Activated CD4-positive, alpha-beta memory T cell treated with anti-CD3 and anti-CD28 coated beads, Interleukin-2, amount 10 ng/mL, durations not matched to agents 7 days and 5 days (primary cell): Measurements from ENCODE around the gene ZBTB47. TPM values are rescaled to one million over a fixed set of nuclear protein-coding genes. Genes with fewer than 3 reads are reported as not detected.
A peak's percentile ranks its signal among the peaks of the same experiment; 100 is the strongest.

ENCODE experiments used
- CTCF ChIA-PET: fragments of 350-600 bp; sonication (Branson Sonifier 250); formaldehyde crosslinking; loops from one replicate; lab custom pipeline; 2021; ENCODE audit warnings: antibody characterized with exemption, inconsistent platforms; lab: Charles Lee
- POLR2A ChIA-PET: fragments of 350-600 bp; sonication (Branson Sonifier 250); formaldehyde crosslinking; loops from one replicate; lab custom pipeline; 2021; ENCODE audit warnings: antibody characterized with exemption; lab: Charles Lee
- DNase-seq: peaks from one replicate; pipeline ENCODE4 v3.0.0-alpha.2; 2020
- H3K27ac Mint-ChIP-seq: one replicate; pipeline ENCODE4 v1.8.0; 2021; ENCODE audit warnings: mild to moderate bottlenecking, mixed read lengths
- H3K27me3 Mint-ChIP-seq: one replicate; pipeline ENCODE4 v1.8.0; 2021; ENCODE audit warnings: mixed read lengths
- H3K36me3 Mint-ChIP-seq: one replicate; pipeline ENCODE4 v1.8.0; 2021; ENCODE audit warnings: low read depth, mixed read lengths
- H3K4me1 Mint-ChIP-seq: one replicate; pipeline ENCODE4 v1.8.0; 2021; ENCODE audit warnings: mixed read lengths
- H3K4me3 Mint-ChIP-seq: one replicate; pipeline ENCODE4 v1.8.0; 2021; ENCODE audit warnings: mild to moderate bottlenecking, mixed read lengths
- H3K9me3 Mint-ChIP-seq: one replicate; pipeline ENCODE4 v1.8.0; 2021; ENCODE audit warnings: mixed read lengths
- total RNA-seq, 2 experiments: library from RNA; stranded (reverse); gene quantifications; one replicate each; pipeline ENCODE4 v1.2.3, GENCODE V29; 2021

Gene ZBTB47
- total RNA-seq, 2 experiments from 2014 or later: 0.93 to 1.1 TPM

DNA sequence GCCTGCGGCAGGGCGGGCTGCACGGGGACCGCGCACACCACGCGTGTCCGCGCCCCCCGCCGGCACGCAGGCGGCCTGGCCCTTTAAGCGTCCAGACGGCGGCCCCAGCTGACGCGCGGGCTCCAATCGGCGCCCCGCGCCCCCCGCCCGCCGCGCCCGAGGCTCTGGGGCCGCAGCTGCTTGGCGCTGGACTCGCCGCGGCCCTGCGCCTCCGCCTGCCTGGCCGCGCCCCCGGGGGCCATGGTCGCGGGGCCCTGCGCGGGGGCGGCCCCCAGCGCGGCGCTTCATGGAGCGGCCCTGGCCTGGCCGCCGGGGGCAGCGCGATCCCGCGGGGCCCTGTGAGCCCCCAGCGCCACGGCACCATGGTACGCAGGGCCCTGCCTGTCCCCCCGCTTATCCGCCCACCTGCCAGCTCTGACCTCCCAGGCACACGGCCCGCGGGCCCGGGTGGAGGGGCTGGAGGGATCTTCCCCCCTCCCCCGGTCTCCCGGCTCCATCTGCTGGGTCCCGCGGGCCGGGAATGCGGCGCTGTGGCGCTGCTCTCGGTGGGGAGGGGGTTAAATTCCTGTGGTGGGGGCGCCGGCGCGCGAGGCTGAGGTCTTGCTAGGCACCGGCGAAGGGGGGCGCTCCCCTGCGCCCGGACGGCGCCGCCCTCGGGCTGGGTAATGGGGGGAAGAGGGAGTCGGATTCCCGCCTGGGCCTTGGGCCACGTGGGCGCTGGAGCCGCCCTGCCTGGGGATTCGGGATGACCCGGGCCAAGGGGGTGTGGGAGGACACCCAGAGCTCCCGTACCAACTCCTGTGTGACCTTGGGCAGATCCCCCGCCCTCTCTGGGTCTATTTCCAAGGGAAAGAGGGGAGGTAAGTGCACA is 1.1 kb downstream of the ZBTB47 start:
- H3K4me1 Mint-ChIP-seq: peaks cover 22% of the 10 kb centered on the region
- no peak for DNase-seq
- ChIA-PET CTCF (no interaction called here), POLR2A (interaction anchor here (1.6 to 2.9 kb wide), 2 partner anchors 54 to 90 kb away, joined by 4 to 12 read pairs; partner anchors contain the start of gene NKTR)
- no peak overlapping the region for H3K27ac Mint-ChIP-seq
- H3K9me3 Mint-ChIP-seq: no peaks in the 10 kb centered on the region
- peaks cover 1% of the 10 kb centered on the region for H3K36me3 Mint-ChIP-seq
- peaks cover 10% of the 10 kb centered on the region for H3K27me3 Mint-ChIP-seq
- H3K4me3 Mint-ChIP-seq: peak overlapping the region; percentile 10

DNA sequence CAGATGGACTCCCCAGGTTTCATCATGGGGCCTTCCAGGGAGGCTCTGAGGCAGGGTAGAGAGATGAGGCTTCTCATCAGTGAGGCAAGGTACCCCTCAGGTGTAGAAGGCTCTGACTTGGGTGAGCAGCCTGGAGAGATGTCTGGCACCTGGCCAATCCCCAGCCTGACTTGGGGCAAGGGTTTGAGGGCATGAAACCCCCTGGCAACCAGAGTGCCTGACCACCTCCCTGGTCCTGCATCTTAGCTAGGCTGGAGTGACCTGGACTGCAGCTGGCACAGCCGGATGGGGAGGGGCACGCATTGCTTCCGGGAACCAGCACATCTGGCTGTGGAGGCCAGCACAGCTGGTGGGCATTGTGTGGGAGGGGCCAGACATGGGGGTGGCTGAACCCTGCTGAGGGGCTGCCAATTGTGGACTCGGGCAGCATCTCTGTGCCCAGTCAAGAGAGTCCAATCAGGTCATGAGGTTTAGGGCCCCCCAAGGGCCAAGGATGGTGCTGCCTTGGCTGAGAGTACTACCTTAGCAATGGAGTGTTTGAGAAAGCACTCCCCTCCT is 1.9 kb downstream of the ZBTB47 start:
- ChIA-PET CTCF (no interaction called here), POLR2A (no interaction called here)
- H3K9me3 Mint-ChIP-seq: no peaks in the 10 kb centered on the region
- no peak overlapping the region for H3K4me3 Mint-ChIP-seq
- DNase-seq: no peak
- H3K27ac Mint-ChIP-seq: no peak overlapping the region
- peaks cover 22% of the 10 kb centered on the region for H3K4me1 Mint-ChIP-seq
- peaks cover 10% of the 10 kb centered on the region for H3K27me3 Mint-ChIP-seq
- H3K36me3 Mint-ChIP-seq: no peaks in the 10 kb centered on the region

DNA sequence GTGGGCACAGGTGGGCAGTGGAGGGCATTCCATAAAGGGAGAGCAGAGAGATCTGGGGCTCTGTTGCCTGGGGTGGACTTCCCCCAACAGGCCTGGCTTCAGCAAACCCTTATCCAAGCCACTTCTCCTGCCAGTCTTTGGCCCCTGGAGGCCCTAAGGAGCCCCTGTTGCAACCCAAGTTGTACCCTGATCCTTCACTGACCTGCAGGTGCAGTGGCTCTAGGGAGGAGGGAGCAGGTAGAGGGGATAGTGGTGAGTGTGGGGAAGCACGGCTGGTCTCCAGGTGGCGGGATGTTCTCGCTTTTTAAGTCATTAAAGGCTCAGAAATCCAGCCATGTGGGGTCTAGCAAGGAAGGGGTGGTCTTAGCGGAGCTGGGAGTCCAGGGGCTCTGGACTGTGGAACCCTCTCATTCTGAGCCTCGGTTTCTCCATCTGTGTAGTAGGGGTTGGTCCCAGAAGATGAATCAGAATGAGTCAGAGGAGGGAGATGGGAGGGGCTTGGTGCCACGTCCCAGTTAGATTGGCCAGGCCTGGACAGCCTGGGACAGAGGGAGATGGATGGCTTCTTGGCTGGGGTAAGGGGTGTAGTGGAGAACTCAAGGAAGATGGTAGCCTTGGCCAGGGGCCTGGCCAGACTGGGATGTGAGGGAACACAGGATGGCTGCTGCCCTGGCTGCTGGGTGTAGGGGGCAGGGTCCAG is 2.6 kb downstream of the ZBTB47 start:
- Mint-ChIP-seq H3K4me1 (peaks cover 21% of the 10 kb centered on the region), H3K27me3 (peaks cover 10% of the 10 kb centered on the region), H3K4me3 (no peak overlapping the region), H3K27ac (no peak overlapping the region), H3K9me3 (no peaks in the 10 kb centered on the region), H3K36me3 (no peaks in the 10 kb centered on the region)
- ChIA-PET CTCF (no interaction called here), POLR2A (no interaction called here)
- no peak for DNase-seq

DNA sequence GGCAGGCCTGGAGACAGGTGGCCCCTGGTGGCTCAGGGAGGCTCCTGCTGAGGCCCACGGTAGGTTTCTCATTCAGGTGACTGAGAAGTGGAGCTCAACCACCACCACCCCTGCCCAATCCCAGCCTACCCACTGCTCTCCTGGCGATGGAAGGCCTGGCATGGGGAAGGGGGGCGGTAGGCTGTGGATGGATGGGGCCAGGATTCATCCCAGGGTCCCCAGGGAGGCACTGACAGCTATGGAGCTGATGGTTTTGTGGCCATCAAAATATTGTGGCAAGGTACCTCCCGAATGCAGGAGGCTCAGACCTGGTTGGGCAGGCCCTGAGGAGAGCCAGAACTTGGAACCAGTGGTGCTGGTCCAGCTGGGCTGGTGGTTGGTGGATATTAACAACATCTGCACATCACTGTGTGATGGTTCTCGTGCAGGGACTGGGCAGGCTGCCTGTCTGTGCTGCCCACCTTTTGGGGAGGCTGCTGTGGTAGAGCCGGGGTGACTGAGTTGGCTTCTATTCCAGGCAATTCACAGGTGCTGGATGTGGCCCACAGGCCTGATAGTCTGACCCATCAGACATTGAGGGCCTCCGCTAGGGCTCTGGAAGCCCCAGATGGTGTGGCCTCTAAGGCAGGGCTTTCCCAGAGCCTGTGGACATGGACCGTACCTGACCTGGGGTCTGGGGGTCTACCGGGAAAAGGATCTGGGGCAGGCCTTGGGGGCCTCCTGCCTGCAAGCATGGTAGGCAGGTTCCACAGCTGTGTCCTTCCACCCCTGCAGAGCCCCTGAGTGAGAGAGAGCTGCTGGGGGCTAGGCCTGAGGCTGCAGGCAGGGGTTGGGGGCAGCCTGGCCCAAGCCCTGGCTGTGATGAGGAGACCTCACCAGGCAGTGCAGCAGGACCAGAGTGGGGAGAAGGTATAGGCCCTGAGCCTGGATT is 3.4 kb downstream of the ZBTB47 start:
- Mint-ChIP-seq H3K4me3 (no peak overlapping the region), H3K36me3 (no peaks in the 10 kb centered on the region), H3K27ac (no peak overlapping the region), H3K27me3 (peaks cover 10% of the 10 kb centered on the region), H3K4me1 (peaks cover 19% of the 10 kb centered on the region), H3K9me3 (no peaks in the 10 kb centered on the region)
- ChIA-PET CTCF (interaction anchor here (0.8 kb wide), 1 partner anchor 98 kb away, joined by 3 read pairs; no protein-coding TSS in a partner anchor), POLR2A (no interaction called here)
- no peak for DNase-seq

DNA sequence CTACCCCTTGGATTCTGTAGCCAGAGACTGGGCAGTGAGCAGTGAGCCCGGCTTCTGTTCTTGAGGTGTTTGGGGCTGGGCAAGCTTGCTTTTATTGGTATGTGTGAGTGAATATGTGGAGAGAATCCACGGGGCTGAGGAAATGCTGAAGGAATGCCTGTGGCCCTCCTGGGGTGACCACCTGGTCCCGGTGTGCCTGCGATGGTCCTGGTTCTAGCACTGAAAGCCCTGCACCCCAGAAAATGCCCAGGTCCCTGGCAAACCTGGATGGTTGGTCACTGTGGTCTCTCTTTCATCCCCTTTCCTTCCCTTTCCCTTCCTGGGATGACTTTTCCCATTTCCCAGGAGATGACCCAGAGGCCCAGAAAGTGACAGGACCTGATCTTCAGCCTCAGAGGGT is 4.2 kb downstream of the ZBTB47 start:
- no peak overlapping the region for H3K4me3 Mint-ChIP-seq
- no peak for DNase-seq
- H3K27me3 Mint-ChIP-seq: peaks cover 10% of the 10 kb centered on the region
- H3K9me3 Mint-ChIP-seq: no peaks in the 10 kb centered on the region
- ChIA-PET POLR2A (no interaction called here), CTCF (interaction anchor here (0.8 kb wide), 1 partner anchor 98 kb away, joined by 3 read pairs; no protein-coding TSS in a partner anchor)
- H3K4me1 Mint-ChIP-seq: peaks cover 12% of the 10 kb centered on the region
- H3K36me3 Mint-ChIP-seq: no peaks in the 10 kb centered on the region
- H3K27ac Mint-ChIP-seq: no peak overlapping the region

DNA sequence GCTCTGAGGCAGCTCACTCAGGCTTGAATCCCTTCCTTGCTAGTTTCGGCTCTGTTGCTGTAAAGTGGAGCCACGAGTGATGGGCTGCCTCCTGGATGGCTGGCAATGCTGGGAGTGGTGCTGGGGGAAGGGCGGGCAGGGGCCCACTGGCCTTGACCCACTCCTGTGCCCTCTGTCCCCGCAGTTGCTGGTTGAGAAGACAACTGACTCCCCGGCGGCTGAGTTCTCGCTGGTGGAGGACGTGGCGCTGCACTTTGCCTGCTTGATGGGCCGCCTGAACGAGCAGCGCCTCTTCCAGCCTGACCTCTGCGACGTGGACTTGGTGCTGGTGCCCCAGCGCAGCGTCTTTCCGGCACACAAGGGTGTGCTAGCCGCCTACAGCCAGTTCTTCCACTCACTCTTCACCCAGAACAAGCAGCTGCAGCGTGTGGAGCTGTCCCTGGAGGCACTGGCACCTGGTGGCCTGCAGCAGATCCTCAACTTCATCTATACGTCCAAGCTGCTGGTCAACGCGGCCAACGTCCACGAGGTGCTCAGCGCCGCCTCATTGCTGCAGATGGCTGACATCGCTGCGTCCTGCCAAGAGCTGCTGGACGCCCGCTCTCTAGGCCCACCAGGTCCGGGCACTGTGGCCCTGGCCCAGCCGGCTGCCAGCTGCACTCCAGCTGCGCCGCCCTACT is 4.7 kb downstream of the ZBTB47 start:
- H3K36me3 Mint-ChIP-seq: no peaks in the 10 kb centered on the region
- no peak overlapping the region for H3K27ac Mint-ChIP-seq
- POLR2A ChIA-PET: no interaction called here
- DNase-seq: no peak
- H3K4me1 Mint-ChIP-seq: peaks cover 6% of the 10 kb centered on the region
- CTCF ChIA-PET: interaction anchor here (0.8 kb wide), 1 partner anchor 97 kb away, joined by 3 read pairs; no protein-coding TSS in a partner anchor
- H3K27me3 Mint-ChIP-seq: peaks cover 7% of the 10 kb centered on the region
- H3K9me3 Mint-ChIP-seq: no peaks in the 10 kb centered on the region
- H3K4me3 Mint-ChIP-seq: no peak overlapping the region

DNA sequence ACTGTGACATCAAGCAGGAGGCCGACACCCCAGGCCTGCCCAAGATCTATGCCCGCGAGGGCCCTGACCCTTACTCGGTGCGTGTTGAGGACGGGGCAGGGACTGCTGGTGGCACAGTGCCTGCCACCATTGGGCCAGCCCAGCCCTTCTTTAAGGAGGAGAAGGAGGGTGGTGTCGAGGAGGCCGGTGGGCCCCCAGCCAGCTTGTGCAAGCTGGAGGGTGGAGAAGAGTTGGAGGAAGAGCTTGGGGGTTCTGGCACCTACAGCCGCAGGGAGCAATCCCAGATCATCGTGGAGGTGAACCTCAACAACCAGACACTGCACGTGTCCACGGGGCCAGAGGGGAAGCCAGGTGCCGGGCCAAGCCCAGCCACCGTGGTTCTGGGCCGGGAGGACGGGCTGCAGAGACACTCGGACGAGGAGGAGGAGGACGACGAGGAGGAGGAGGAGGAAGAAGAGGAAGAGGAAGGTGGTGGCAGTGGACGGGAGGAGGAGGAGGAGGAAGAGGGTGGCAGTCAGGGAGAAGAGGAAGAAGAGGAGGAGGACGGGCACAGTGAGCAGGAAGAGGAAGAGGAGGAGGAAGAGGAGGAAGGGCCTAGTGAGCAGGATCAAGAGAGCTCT is 5.4 kb downstream of the ZBTB47 start:
- Mint-ChIP-seq H3K27me3 (peaks cover 4% of the 10 kb centered on the region), H3K4me1 (no peaks in the 10 kb centered on the region), H3K36me3 (no peaks in the 10 kb centered on the region), H3K27ac (no peak overlapping the region), H3K4me3 (no peak overlapping the region), H3K9me3 (no peaks in the 10 kb centered on the region)
- CTCF ChIA-PET: no interaction called here
- POLR2A ChIA-PET: interaction anchor here (1.2 kb wide), 1 partner anchor 11 kb away, joined by 3 read pairs; no protein-coding TSS in a partner anchor
- DNase-seq: no peak

DNA sequence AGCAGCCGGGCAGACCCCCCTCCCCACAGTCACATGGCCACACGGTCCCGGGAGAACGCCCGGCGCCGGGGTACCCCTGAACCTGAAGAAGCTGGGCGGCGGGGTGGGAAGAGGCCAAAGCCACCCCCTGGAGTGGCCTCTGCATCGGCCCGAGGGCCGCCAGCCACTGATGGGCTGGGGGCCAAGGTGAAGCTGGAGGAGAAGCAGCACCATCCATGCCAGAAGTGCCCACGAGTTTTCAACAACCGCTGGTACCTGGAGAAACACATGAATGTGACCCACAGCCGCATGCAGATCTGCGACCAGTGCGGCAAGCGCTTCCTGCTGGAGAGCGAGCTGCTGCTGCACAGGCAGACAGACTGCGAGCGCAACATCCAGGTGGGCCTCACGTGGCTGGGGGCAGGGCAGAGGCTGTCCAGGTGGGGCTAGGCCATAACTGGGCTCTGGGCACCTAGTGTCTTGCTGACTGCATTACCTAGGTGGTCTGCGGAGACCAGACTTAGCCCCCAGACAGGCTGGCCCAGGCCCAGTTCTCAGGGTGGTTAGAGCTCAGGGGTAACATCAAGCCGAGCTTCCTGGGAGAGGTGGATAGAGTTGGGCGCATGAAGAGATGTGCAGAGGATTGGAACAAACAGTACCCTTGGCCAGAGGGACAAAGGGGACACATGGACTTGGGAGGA is 6.1 kb downstream of the ZBTB47 start:
- H3K36me3 Mint-ChIP-seq: no peaks in the 10 kb centered on the region
- DNase-seq: no peak
- POLR2A ChIA-PET: interaction anchor here (1.2 kb wide), 1 partner anchor 12 kb away, joined by 3 read pairs; no protein-coding TSS in a partner anchor
- H3K4me3 Mint-ChIP-seq: no peak overlapping the region
- CTCF ChIA-PET: interaction anchor here (4.2 kb wide), 1 partner anchor 85 kb away, joined by 24 read pairs; no protein-coding TSS in a partner anchor
- no peaks in the 10 kb centered on the region for H3K9me3 Mint-ChIP-seq
- H3K4me1 Mint-ChIP-seq: no peaks in the 10 kb centered on the region
- H3K27me3 Mint-ChIP-seq: peaks cover 3% of the 10 kb centered on the region
- no peak overlapping the region for H3K27ac Mint-ChIP-seq

DNA sequence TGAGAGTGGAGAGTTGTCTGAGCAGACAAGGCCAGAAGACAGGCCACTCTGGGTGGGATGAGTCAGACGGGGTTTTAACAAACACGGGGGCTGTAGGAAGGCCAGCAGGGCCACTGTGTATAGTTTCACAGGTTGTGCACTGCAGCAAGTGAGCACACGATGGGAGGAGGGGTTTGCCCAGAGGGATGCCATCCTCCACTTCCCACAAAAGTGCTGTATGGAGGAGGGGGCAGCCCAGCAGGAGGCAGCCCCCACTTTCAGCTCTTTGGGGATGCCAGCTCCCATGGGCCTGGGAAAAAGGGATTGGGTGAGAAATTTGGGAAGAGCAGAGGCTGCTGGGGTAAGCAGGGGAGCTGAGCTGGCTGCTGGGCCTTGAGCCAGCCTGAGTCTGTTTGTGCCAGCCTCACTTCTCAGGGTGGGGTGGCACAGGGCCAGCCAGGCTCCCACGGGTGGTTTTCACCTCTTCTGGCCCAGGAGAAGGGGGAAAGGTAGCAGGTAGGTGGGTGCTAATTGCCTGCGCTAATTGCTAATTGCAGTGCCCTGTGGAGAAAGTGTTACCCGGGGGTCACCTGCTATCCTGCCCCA is 6.7 kb downstream of the ZBTB47 start:
- H3K4me1 Mint-ChIP-seq: no peaks in the 10 kb centered on the region
- H3K27me3 Mint-ChIP-seq: peaks cover under 1% of the 10 kb centered on the region
- ChIA-PET POLR2A (interaction anchor here (1.2 kb wide), 1 partner anchor 12 kb away, joined by 3 read pairs; no protein-coding TSS in a partner anchor), CTCF (interaction anchor here (1.2 to 4.2 kb wide), 2 partner anchors 85 to 90 kb away, joined by 3 to 24 read pairs; no protein-coding TSS in a partner anchor)
- H3K4me3 Mint-ChIP-seq: no peak overlapping the region
- H3K9me3 Mint-ChIP-seq: no peaks in the 10 kb centered on the region
- DNase-seq: no peak
- no peaks in the 10 kb centered on the region for H3K36me3 Mint-ChIP-seq
- H3K27ac Mint-ChIP-seq: no peak overlapping the region

DNA sequence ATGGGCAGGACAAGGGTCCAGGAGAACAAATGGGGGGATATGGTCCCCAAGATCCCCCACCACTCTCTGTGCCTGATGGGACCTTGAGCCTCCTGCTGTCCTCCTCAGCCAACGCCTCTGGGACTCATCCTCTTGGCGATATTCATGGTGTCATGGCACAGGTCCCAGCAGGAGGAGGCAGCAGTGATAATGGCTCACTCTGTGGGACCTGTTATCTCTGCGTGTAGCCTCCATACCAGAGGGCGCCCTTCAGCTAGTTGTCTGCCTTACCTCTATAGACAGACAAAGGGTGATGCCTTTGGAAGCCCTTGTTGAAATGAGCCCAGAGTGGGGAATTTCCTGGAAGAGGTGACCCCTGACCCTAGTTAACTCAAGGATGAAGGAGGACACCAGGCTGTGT is 7.4 kb downstream of the ZBTB47 start:
- Mint-ChIP-seq H3K4me3 (no peak overlapping the region), H3K36me3 (no peaks in the 10 kb centered on the region), H3K9me3 (no peaks in the 10 kb centered on the region), H3K27me3 (no peaks in the 10 kb centered on the region), H3K4me1 (no peaks in the 10 kb centered on the region), H3K27ac (no peak overlapping the region)
- DNase-seq: peak; percentile 36
- ChIA-PET POLR2A (no interaction called here), CTCF (interaction anchor here (0.8 to 4.2 kb wide), 4 partner anchors 11 to 89 kb away, joined by 3 to 24 read pairs (median 4); no protein-coding TSS in a partner anchor)
